T1000 (cell line): Measurements from ENCODE around the gene LRRC23.

Experiments used
- DNase-seq: peaks from one replicate; lab custom pipeline; 2025; ENCODE audit warnings: mixed read lengths; lab: John Stamatoyannopoulos, UW

LRRC23 gene

GRCh38 chr12:6957151-6957701 is 52.6 kb downstream of the LRRC23 start:
- no peak for DNase-seq

GRCh38 chr12:6957741-6958608 is 53.4 kb downstream of the LRRC23 start:
- no peak for DNase-seq

GRCh38 chr12:6958609-6959057 is 54.0 kb downstream of the LRRC23 start:
- no peak for DNase-seq

- no peak for DNase-seq
Observed at GRCh38 chr12:6959058-6959804, 54.6 kb downstream of the LRRC23 start.

GRCh38 chr12:6959805-6960592 is 55.4 kb downstream of the LRRC23 start:
- no peak for DNase-seq

- no peak for DNase-seq
Observed at GRCh38 chr12:6960593-6961277, 56.1 kb downstream of the LRRC23 start.

- no peak for DNase-seq
Observed at GRCh38 chr12:6961278-6961694, 56.7 kb downstream of the LRRC23 start.

- no peak for DNase-seq
Observed at GRCh38 chr12:6961695-6962284, 57.2 kb downstream of the LRRC23 start.

- no peak for DNase-seq
Observed at GRCh38 chr12:6962285-6963015, 57.8 kb downstream of the LRRC23 start.

GRCh38 chr12:6963016-6963731 is 58.6 kb downstream of the LRRC23 start:
- DNase-seq, result no peak
